DMS153 treated with DMSO at 0.1 percent for 48 hours (cell line): ENCODE results near the gene YAF2.
A peak's percentile ranks its signal among the peaks of the same experiment; 100 is the strongest.

Experiments used
- DNase-seq: peaks from one replicate; lab custom pipeline; 2025; ENCODE audit not compliant: unreplicated experiment; lab: John Stamatoyannopoulos, UW

Gene YAF2

GRCh38 chr12:42145552-42146215 is 92.4 kb downstream of the YAF2 start:
- no peak for DNase-seq

GRCh38 chr12:42145197-42145549 is 92.9 kb downstream of the YAF2 start:
- DNase-seq = no peak

- peak; percentile 74 for DNase-seq
Measured at GRCh38 chr12:42144408-42145196, 93.4 kb downstream of the YAF2 start, which contains the start of gene GXYLT1. TSS of gene GXYLT1 (minus strand) at chr12:42144874. CDS start at chr12:42144646, 228 bp downstream.

- DNase-seq = no peak
Measured at GRCh38 chr12:42144158-42144407, 94.0 kb downstream of the YAF2 start.

GRCh38 chr12:42143452-42144157 is 94.4 kb downstream of the YAF2 start:
- DNase-seq = no peak

- no peak for DNase-seq
Measured at GRCh38 chr12:42141981-42142606, 96.0 kb downstream of the YAF2 start.

GRCh38 chr12:42140901-42141300 is 97.1 kb downstream of the YAF2 start:
- DNase-seq = no peak

- no peak for DNase-seq
Measured at GRCh38 chr12:42135259-42135814, 102.7 kb downstream of the YAF2 start.

GRCh38 chr12:42130672-42131402 is 107.2 kb downstream of the YAF2 start:
- DNase-seq = no peak

GRCh38 chr12:42129595-42130204 is 108.3 kb downstream of the YAF2 start:
- peak; percentile 46 for DNase-seq

GRCh38 chr12:42128888-42129287 is 109.2 kb downstream of the YAF2 start:
- DNase-seq = no peak

- no peak for DNase-seq
Measured at GRCh38 chr12:42128327-42128726, 109.7 kb downstream of the YAF2 start.

- no peak for DNase-seq
Measured at GRCh38 chr12:42126963-42127362, 111.1 kb downstream of the YAF2 start.

GRCh38 chr12:42125388-42125767 is 112.7 kb downstream of the YAF2 start:
- DNase-seq = no peak

- DNase-seq = no peak
Measured at GRCh38 chr12:42124764-42125387, 113.2 kb downstream of the YAF2 start.

- no peak for DNase-seq
Measured at GRCh38 chr12:42119085-42119633, 118.9 kb downstream of the YAF2 start.

GRCh38 chr12:42118136-42118879 is 119.7 kb downstream of the YAF2 start:
- no peak for DNase-seq

GRCh38 chr12:42109031-42109430 is 129.0 kb downstream of the YAF2 start:
- DNase-seq = no peak
